Panc1 (cell line): ENCODE results near the gene TOPORS. TPM values are rescaled to one million over a fixed set of nuclear protein-coding genes. Genes with fewer than 3 reads are reported as not detected.

ENCODE experiments used
- ATAC-seq: fragments of 200-7000 bp; cut with Tn5 transposase; 2 replicates; pipeline ENCODE4 v1.9.1; 2020; ENCODE audit warnings: mild to moderate bottlenecking, moderate library complexity
- BruUV-seq: library from RNA; stranded (reverse); fragments of 400-500 nt; replicated peaks from 2 replicates; lab custom pipeline; 2021; lab: Mats Ljungman, UMichigan
- CTCF ChIA-PET: fragments of 300-600 bp; sonication (Branson Sonifier 250); formaldehyde crosslinking; loops from one replicate; lab custom pipeline; 2022; ENCODE audit warnings: antibody characterized with exemption; lab: Charles Lee
- POLR2A ChIA-PET: fragments of 300-600 bp; sonication (Branson Sonifier 250); formaldehyde crosslinking; loops from one replicate; lab custom pipeline; 2022; ENCODE audit warnings: antibody characterized with exemption; lab: Charles Lee
- DNase-seq: peaks from one replicate; pipeline ENCODE4 v3.0.0-alpha.2; 2010; ENCODE audit warnings: low read depth, low spot score
- H3K27ac ChIP-seq: 2 replicates; pipeline ENCODE4 v1.5.1; 2011; ENCODE audit warnings: mild to moderate bottlenecking, low read length, inconsistent platforms
- H3K27me3 ChIP-seq: fragments of 200-500 bp; sonication (Bioruptor generic); 2 replicates; pipeline ENCODE4 v1.6.0; 2014; ENCODE audit warnings: low read length, inconsistent platforms; ENCODE audit not compliant: control insufficient read depth, insufficient read depth
- H3K36me3 ChIP-seq: fragments of 200-500 bp; sonication (Bioruptor generic); 2 replicates; pipeline ENCODE4 v1.5.1; 2014; ENCODE audit warnings: inconsistent platforms, mild to moderate bottlenecking, low read length, moderate library complexity; ENCODE audit not compliant: control insufficient read depth, insufficient read depth
- H3K4me1 ChIP-seq: 2 replicates; pipeline ENCODE4 v1.5.1; 2011; ENCODE audit warnings: inconsistent platforms, mild to moderate bottlenecking, low read length, moderate library complexity; ENCODE audit not compliant: control insufficient read depth, insufficient read depth
- H3K4me3 ChIP-seq, 2 experiments: 2 replicates each; pipeline ENCODE4 v1.5.1; 2011 to 2012; ENCODE audit warnings: low read depth in 2 of 2, low read length in 2 of 2, mild to moderate bottlenecking in 2 of 2, inconsistent platforms in 1 of 2, moderate library complexity in 1 of 2
- H3K9me3 ChIP-seq: fragments of 200-500 bp; sonication (Bioruptor generic); 2 replicates; pipeline ENCODE4 v1.5.1; 2014; ENCODE audit warnings: low read depth, mild to moderate bottlenecking, inconsistent platforms, low read length, moderate library complexity; ENCODE audit not compliant: control insufficient read depth, insufficient read depth
- POLR2AphosphoS5 ChIP-seq: IDR thresholded peaks from 2 replicates; pipeline ENCODE4 v1.6.1; 2012; ENCODE audit warnings: mild to moderate bottlenecking, low read depth, low read length, moderate library complexity
- REST ChIP-seq, 2 experiments: IDR thresholded peaks; 2 replicates each; pipeline ENCODE4 v1.6.1; 2011 to 2012; ENCODE audit warnings: low read depth in 2 of 2, control low read depth in 1 of 2, low read length in 1 of 2, mild to moderate bottlenecking in 1 of 2, moderate library complexity in 1 of 2; ENCODE audit not compliant: insufficient read depth in 1 of 2
- SIN3A ChIP-seq: IDR thresholded peaks from 2 replicates; pipeline ENCODE4 v1.6.1; 2012; ENCODE audit warnings: low read depth, mild to moderate bottlenecking, low read length, moderate library complexity, borderline replicate concordance; ENCODE audit not compliant: insufficient read depth
- TCF7L2 ChIP-seq: IDR thresholded peaks from 2 replicates; pipeline ENCODE4 v1.6.1; 2011; ENCODE audit warnings: mild to moderate bottlenecking, low read depth, low read length, inconsistent platforms
- in situ Hi-C: cut with HindIII; loops from 2 replicates; pipeline ENCODE4 v1.10.0; 2016; ENCODE audit warnings: low sequenced_read_pairs, low pct_unique_long_range_greater_than_20kb
- intact Hi-C: fragments of 100-400 bp; cut with micrococcal nuclease; formaldehyde crosslinking; loops from one replicate; pipeline ENCODE4 v1.10.0; 2022; ENCODE audit not compliant: unreplicated experiment
- total RNA-seq: library from RNA; stranded (reverse); gene quantifications from one replicate; pipeline ENCODE4 v1.2.1, GENCODE V29; 2021; ENCODE audit not compliant: unreplicated experiment
- TF ChIP-seq, protein P1 (sequence below): fragments of 450-650 bp; IDR thresholded peaks from 2 replicates; pipeline ENCODE4 v1.5.1; 2017; ENCODE audit warnings: mild to moderate bottlenecking

The TOPORS gene
- total RNA-seq, 1 experiment from 2014 or later: 21.2 TPM

- BruUV-seq: no TSS peak
- DNase-seq (no peak), ATAC-seq (no peak)
- Histone ChIP-seq H3K4me1 (peaks cover 32% of the 10 kb centered on the region), H3K27me3 (no peaks in the 10 kb centered on the region), H3K27ac (peak overlapping the region; percentile 96), H3K36me3 (no peaks in the 10 kb centered on the region), H3K9me3 (peaks cover 15% of the 10 kb centered on the region), H3K4me3 (peak overlapping the region; percentile 2 to 64; a peak in 3 of 4 replicates)
- POLR2A ChIA-PET: no interaction called here
- in situ Hi-C loops: no loop called here
- CTCF ChIA-PET: no interaction called here
- TF ChIP-seq REST (IDR thresholded peaks at IDR 0.05; ENCODE audit: insufficient read depth in 1 of 2, low read depth in 2 of 2, low read length in 1 of 2) (no peak), SIN3A (no peak), TCF7L2 (no peak), POLR2AphosphoS5 (no peak)
- TF ChIP-seq, protein P1, sequence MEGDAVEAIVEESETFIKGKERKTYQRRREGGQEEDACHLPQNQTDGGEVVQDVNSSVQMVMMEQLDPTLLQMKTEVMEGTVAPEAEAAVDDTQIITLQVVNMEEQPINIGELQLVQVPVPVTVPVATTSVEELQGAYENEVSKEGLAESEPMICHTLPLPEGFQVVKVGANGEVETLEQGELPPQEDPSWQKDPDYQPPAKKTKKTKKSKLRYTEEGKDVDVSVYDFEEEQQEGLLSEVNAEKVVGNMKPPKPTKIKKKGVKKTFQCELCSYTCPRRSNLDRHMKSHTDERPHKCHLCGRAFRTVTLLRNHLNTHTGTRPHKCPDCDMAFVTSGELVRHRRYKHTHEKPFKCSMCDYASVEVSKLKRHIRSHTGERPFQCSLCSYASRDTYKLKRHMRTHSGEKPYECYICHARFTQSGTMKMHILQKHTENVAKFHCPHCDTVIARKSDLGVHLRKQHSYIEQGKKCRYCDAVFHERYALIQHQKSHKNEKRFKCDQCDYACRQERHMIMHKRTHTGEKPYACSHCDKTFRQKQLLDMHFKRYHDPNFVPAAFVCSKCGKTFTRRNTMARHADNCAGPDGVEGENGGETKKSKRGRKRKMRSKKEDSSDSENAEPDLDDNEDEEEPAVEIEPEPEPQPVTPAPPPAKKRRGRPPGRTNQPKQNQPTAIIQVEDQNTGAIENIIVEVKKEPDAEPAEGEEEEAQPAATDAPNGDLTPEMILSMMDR: no peak
- intact Hi-C loops: no loop called here
Observed at GRCh38 chr9:32523910-32524309, 28.5 kb downstream of the TOPORS start.

DNA sequence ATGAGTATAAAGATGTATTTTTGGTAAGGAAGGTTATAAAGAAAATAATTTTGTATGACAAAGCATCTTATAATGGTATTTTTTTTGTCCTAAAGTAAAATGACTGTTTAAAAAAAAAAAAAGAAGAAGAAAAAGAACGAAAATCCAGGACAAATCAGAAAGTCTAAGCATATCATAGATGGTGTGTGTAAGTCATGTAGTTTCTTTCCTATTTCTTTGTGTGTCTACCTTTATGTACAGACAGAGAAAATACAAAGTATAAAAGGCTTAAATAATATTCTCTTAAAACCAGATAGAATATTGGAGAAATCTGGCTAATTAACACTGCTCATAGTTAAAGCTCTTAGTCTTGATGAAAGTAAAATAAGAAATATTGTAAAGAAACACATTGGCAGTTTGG lies 34.1 kb downstream of the TOPORS start:
- Histone ChIP-seq H3K4me3 (no peak overlapping the region), H3K27me3 (no peaks in the 10 kb centered on the region), H3K4me1 (peaks cover 8% of the 10 kb centered on the region), H3K9me3 (peaks cover 29% of the 10 kb centered on the region), H3K27ac (no peak overlapping the region), H3K36me3 (no peaks in the 10 kb centered on the region)
- intact Hi-C loops (loop anchor here (10.0 kb wide), 1 partner anchor 143 kb away; no protein-coding TSS in a partner anchor), in situ Hi-C loops (no loop called here)
- ATAC-seq: no peak
- CTCF ChIA-PET: no interaction called here
- POLR2A ChIA-PET: no interaction called here
- BruUV-seq: no TSS peak
- DNase-seq: no peak
- no peak for TF ChIP-seq REST (IDR thresholded peaks at IDR 0.05; ENCODE audit: insufficient read depth in 1 of 2, low read depth in 2 of 2, low read length in 1 of 2)
- no peak for TF ChIP-seq POLR2AphosphoS5
- TF ChIP-seq SIN3A: no peak
- no peak for TF ChIP-seq TCF7L2
- TF ChIP-seq, protein P1: no peak
